Calu3 (cell line): ENCODE results near the gene ACAD9. TPM values are rescaled to one million over a fixed set of nuclear protein-coding genes. Genes with fewer than 3 reads are reported as not detected.

Experiments used
- BruUV-seq: library from RNA; stranded (reverse); fragments of 400-500 nt; replicated peaks from 2 replicates; lab custom pipeline; 2021; lab: Mats Ljungman, UMichigan
- CTCF ChIA-PET: fragments of 300-600 bp; sonication (Branson Sonifier 250); formaldehyde crosslinking; loops from one replicate; lab custom pipeline; 2022; ENCODE audit warnings: antibody characterized with exemption; lab: Charles Lee
- DNase-seq: peaks from one replicate; pipeline ENCODE4 v3.0.0; 2022
- H3K27ac Mint-ChIP-seq: one replicate; pipeline ENCODE4 v1.8.0; 2022; ENCODE audit warnings: mixed read lengths; ENCODE audit not compliant: unreplicated experiment
- H3K27me3 Mint-ChIP-seq: one replicate; pipeline ENCODE4 v1.8.0; 2022; ENCODE audit warnings: mixed read lengths; ENCODE audit not compliant: unreplicated experiment
- H3K36me3 Mint-ChIP-seq: one replicate; pipeline ENCODE4 v1.8.0; 2022; ENCODE audit warnings: mild to moderate bottlenecking, moderate library complexity, mixed read lengths; ENCODE audit not compliant: insufficient read depth, unreplicated experiment
- H3K4me1 Mint-ChIP-seq: one replicate; pipeline ENCODE4 v1.8.0; 2022; ENCODE audit warnings: mild to moderate bottlenecking, low read depth, mixed read lengths; ENCODE audit not compliant: unreplicated experiment
- H3K4me3 Mint-ChIP-seq: one replicate; pipeline ENCODE4 v1.8.0; 2022; ENCODE audit warnings: mild to moderate bottlenecking, low read depth, moderate library complexity, mixed read lengths; ENCODE audit not compliant: unreplicated experiment
- H3K9me3 Mint-ChIP-seq: one replicate; pipeline ENCODE4 v1.8.0; 2022; ENCODE audit warnings: low read depth, mixed read lengths; ENCODE audit not compliant: unreplicated experiment
- CTCF ChIP-seq: fragments of 200-600 bp; IDR thresholded peaks from one replicate; pipeline ENCODE4 v1.8.0; 2022; ENCODE audit warnings: antibody characterized with exemption; ENCODE audit not compliant: unreplicated experiment
- intact Hi-C: fragments of 100-400 bp; cut with micrococcal nuclease; formaldehyde crosslinking; loops from one replicate; pipeline ENCODE4 v1.10.0; 2022; ENCODE audit not compliant: unreplicated experiment
- total RNA-seq: library from RNA; stranded (reverse); gene quantifications from 2 replicates; pipeline ENCODE4 v1.2.3, GENCODE V29; 2022

Gene ACAD9
- total RNA-seq, 1 experiment from 2014 or later, result 124 TPM

DNA sequence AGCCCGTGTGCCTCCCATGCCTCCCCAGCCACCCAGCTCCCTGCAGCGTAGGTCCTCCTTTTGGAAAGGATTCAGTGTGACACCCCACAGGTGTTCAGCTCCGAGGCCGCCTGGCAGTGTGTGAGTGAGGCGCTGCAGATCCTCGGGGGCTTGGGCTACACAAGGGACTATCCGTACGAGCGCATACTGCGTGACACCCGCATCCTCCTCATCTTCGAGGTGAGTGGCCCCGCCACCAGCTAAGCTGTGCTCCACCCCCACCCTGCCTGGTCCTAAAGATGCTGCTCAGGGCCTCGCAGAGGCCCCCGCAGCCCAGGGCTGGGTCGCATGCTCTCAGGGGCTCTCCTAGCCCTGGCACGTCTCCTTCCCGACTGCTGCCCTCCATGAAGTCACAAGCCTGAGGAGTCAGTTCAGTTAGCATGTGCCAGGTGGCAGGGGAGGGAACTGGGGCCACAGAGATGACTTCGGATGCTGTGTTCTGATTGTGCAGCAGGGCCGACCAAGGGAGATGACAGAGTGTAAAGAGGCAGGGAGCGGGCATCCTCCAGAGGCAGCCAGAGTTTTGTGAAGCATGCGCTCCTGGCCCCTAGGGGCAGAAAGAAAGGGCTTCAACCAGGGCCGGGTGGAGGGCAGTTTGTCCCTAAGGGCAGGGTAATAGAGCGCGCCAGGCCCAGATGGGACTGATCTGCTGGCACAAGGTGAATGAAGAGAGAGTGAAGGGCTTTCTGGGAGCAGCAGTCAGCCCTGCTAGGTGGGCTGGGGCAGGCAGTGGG is 26.8 kb downstream of the ACAD9 start:
- H3K27me3 Mint-ChIP-seq, result no peaks in the 10 kb centered on the region

GRCh38 chr3:128906804-128907525 is 27.5 kb downstream of the ACAD9 start:
- Mint-ChIP-seq H3K36me3 (peaks cover 42% of the 10 kb centered on the region), H3K4me3 (no peak overlapping the region), H3K9me3 (no peaks in the 10 kb centered on the region), H3K4me1 (no peaks in the 10 kb centered on the region), H3K27me3 (no peaks in the 10 kb centered on the region), H3K27ac (no peak overlapping the region)
- CTCF ChIA-PET, result no interaction called here
- no peak for TF ChIP-seq CTCF
- DNase-seq, result no peak
- BruUV-seq, result no TSS peak
- intact Hi-C loops, result no loop called here

More for the DNA sequence above, 26.8 kb downstream of the ACAD9 start:
- Mint-ChIP-seq H3K36me3 (peaks cover 44% of the 10 kb centered on the region), H3K4me1 (no peaks in the 10 kb centered on the region), H3K4me3 (no peak overlapping the region), H3K9me3 (no peaks in the 10 kb centered on the region), H3K27ac (no peak overlapping the region)
- intact Hi-C loops, result no loop called here
- TF ChIP-seq CTCF, result no peak
- DNase-seq, result no peak
- CTCF ChIA-PET, result no interaction called here
- BruUV-seq, result no TSS peak

GRCh38 chr3:128907706-128908445 is 28.5 kb downstream of the ACAD9 start:
- CTCF ChIA-PET, result no interaction called here
- TF ChIP-seq CTCF, result no peak
- DNase-seq, result no peak
- Mint-ChIP-seq H3K27ac (no peak overlapping the region), H3K4me1 (no peaks in the 10 kb centered on the region), H3K36me3 (peaks cover 43% of the 10 kb centered on the region), H3K4me3 (no peak overlapping the region), H3K27me3 (no peaks in the 10 kb centered on the region), H3K9me3 (no peaks in the 10 kb centered on the region)
- no TSS peak for BruUV-seq
- intact Hi-C loops, result no loop called here

DNA sequence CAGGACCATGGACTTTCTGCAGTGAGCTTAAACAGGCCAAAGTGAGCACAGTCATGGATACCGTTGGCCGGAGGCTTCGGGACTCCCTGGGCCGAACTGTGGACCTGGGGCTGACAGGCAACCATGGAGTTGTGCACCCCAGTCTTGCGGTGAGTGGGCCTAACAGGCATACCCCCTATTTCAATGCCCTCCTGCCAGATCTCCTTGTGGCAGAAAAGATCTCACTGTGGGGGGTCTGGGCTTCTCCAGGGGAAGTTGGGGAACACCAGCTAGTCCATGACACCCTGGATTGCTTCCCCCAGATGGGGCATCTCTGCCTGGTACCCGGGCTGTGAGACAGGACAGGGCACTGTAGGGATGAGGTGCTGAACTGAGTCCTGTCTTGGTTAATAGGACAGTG is 29.5 kb downstream of the ACAD9 start:
- no peak for DNase-seq
- no peak overlapping the region for H3K4me3 Mint-ChIP-seq
- no peak overlapping the region for H3K27ac Mint-ChIP-seq
- H3K4me1 Mint-ChIP-seq, result no peaks in the 10 kb centered on the region
- CTCF ChIA-PET, result no interaction called here
- no peaks in the 10 kb centered on the region for H3K27me3 Mint-ChIP-seq
- no peaks in the 10 kb centered on the region for H3K9me3 Mint-ChIP-seq
- intact Hi-C loops, result no loop called here
- peaks cover 44% of the 10 kb centered on the region for H3K36me3 Mint-ChIP-seq
- TF ChIP-seq CTCF, result no peak
- BruUV-seq, result no TSS peak
